H1 (cell line): Measurements from ENCODE around the gene DENND10. TPM values are rescaled to one million over a fixed set of nuclear protein-coding genes. Genes with fewer than 3 reads are reported as not detected.

Source experiments
- CTCF ChIA-PET: fragments of 300-600 bp; sonication (Branson Sonifier 250); formaldehyde crosslinking; loops from one replicate; lab custom pipeline; 2021; ENCODE audit not compliant: partially characterized antibody; lab: Charles Lee
- POLR2A ChIA-PET: fragments of 300-600 bp; sonication (Branson Sonifier 250); formaldehyde crosslinking; loops from one replicate; lab custom pipeline; 2021; ENCODE audit warnings: inconsistent platforms; ENCODE audit not compliant: partially characterized antibody; lab: Charles Lee
- DNase-seq, 2 experiments: peaks; one replicate each; pipeline versions ENCODE4 v3.0.0 to v3.0.0-alpha.2; 2010 to 2022; ENCODE audit warnings: low spot score in 2 of 2, low read depth in 1 of 2, mixed read lengths in 1 of 2
- FAIRE-seq: peaks from 2 replicates; lab custom pipeline; 2011; peaks lifted over from hg19 to GRCh38; lab: Jason Lieb, UNC
- H2AFZ ChIP-seq: 2 replicates; pipeline ENCODE4 v1.8.1; 2012; ENCODE audit warnings: low read length, inconsistent platforms
- H2AK5ac ChIP-seq: 2 replicates; pipeline ENCODE4 v1.6.1; 2013; ENCODE audit warnings: low read depth, low read length
- H2BK120ac ChIP-seq: replicated peaks from 2 replicates; pipeline ENCODE3; 2013; ENCODE audit warnings: low read depth, low read length, inconsistent platforms
- H2BK12ac ChIP-seq: 2 replicates; pipeline ENCODE4 v1.6.1; 2013; ENCODE audit warnings: low read depth, low read length
- H2BK15ac ChIP-seq: 2 replicates; pipeline ENCODE4 v1.6.1; 2013; ENCODE audit warnings: low read length
- H2BK20ac ChIP-seq: 2 replicates; pipeline ENCODE4 v1.6.1; 2013; ENCODE audit warnings: low read length
- H2BK5ac ChIP-seq: 2 replicates; pipeline ENCODE4 v1.6.1; 2013; ENCODE audit warnings: low read depth, low read length
- H3K14ac ChIP-seq: 2 replicates; pipeline ENCODE4 v1.6.1; 2013; ENCODE audit warnings: inconsistent platforms; ENCODE audit not compliant: insufficient read length
- H3K18ac ChIP-seq: 2 replicates; pipeline ENCODE4 v1.6.1; 2013; ENCODE audit warnings: low read length; ENCODE audit errors: extremely low read depth
- H3K23ac ChIP-seq: 2 replicates; pipeline ENCODE4 v1.6.1; 2013; ENCODE audit warnings: inconsistent platforms; ENCODE audit not compliant: insufficient read length
- H3K23me2 ChIP-seq: 2 replicates; pipeline ENCODE4 v1.6.1; 2013; ENCODE audit warnings: low read depth, low read length
- H3K27ac ChIP-seq: 2 replicates; pipeline ENCODE4 v1.6.1; 2011; ENCODE audit warnings: low read depth, low read length, inconsistent platforms
- H3K27me3 ChIP-seq, 4 experiments: replicated peaks in 1 of 4; 1 replicate in 1 of 4; 2 replicates in 3 of 4; pipeline versions ENCODE4 v1.6.1 to v1.8.1; 2011 to 2013; ENCODE audit warnings: low read length in 3 of 4, mild to moderate bottlenecking in 3 of 4, inconsistent platforms in 2 of 4, mixed read lengths in 2 of 4, moderate library complexity in 1 of 4; ENCODE audit not compliant: control insufficient read depth in 3 of 4, insufficient read depth in 3 of 4; ENCODE audit errors: extremely low read depth in 1 of 4
- H3K36me3 ChIP-seq, 4 experiments: 2 replicates each; pipeline versions ENCODE4 v1.6.1 to v1.8.1; 2011 to 2013; ENCODE audit warnings: mild to moderate bottlenecking in 4 of 4, low read length in 3 of 4, moderate library complexity in 2 of 4, control low read depth in 1 of 4, inconsistent platforms in 1 of 4; ENCODE audit not compliant: insufficient read depth in 4 of 4, control insufficient read depth in 2 of 4
- H3K4ac ChIP-seq: replicated peaks from 2 replicates; pipeline ENCODE3; 2013; ENCODE audit warnings: low read length, low read depth, mixed read lengths, inconsistent platforms; ENCODE audit not compliant: insufficient read length
- H3K4me1 ChIP-seq, 4 experiments: replicated peaks in 1 of 4; 1 replicate in 1 of 4; 2 replicates in 3 of 4; pipeline versions ENCODE4 v1.6.1 to v1.8.1; 2011 to 2013; ENCODE audit warnings: low read length in 3 of 4, inconsistent platforms in 2 of 4, mixed read lengths in 1 of 4; ENCODE audit not compliant: insufficient read depth in 4 of 4, control insufficient read depth in 3 of 4
- H3K4me2 ChIP-seq, 2 experiments: 2 replicates each; pipeline versions ENCODE4 v1.6.1 to v1.8.1; 2011 to 2013; ENCODE audit warnings: low read depth in 2 of 2, low read length in 2 of 2, control low read depth in 1 of 2, inconsistent platforms in 1 of 2, mild to moderate bottlenecking in 1 of 2; ENCODE audit not compliant: insufficient read depth in 1 of 2
- H3K4me3 ChIP-seq, 4 experiments: fragments of 200-600, 300-600 bp in 1 of 4; sonication (generic), shearing (Covaris generic), sonication (Bioruptor Twin) in 1 of 4; 2 replicates each; pipeline versions ENCODE4 v1.5.1 to v1.8.1; 2011 to 2016; ENCODE audit warnings: low read length in 4 of 4, low read depth in 3 of 4, control low read depth in 2 of 4, inconsistent platforms in 2 of 4, mild to moderate bottlenecking in 2 of 4, mixed read lengths in 1 of 4, moderate library complexity in 1 of 4; ENCODE audit not compliant: insufficient read depth in 2 of 4; ENCODE audit errors: extremely low read depth in 1 of 4
- H3K56ac ChIP-seq: replicated peaks from 2 replicates; pipeline ENCODE3; 2013; ENCODE audit warnings: low read depth, mild to moderate bottlenecking, mixed read lengths, low read length, inconsistent platforms; ENCODE audit not compliant: insufficient read length
- H3K79me1 ChIP-seq: 2 replicates; pipeline ENCODE4 v1.6.1; 2013; ENCODE audit warnings: low read depth, low read length, control low read depth
- H3K79me2 ChIP-seq, 2 experiments: 2 replicates each; pipeline versions ENCODE4 v1.6.1 to v1.8.1; 2012 to 2013; ENCODE audit warnings: low read length in 2 of 2, mild to moderate bottlenecking in 2 of 2, inconsistent platforms in 1 of 2; ENCODE audit not compliant: insufficient read depth in 2 of 2, control insufficient read depth in 1 of 2
- H3K9ac ChIP-seq, 4 experiments: replicated peaks in 1 of 4; 1 replicate in 1 of 4; 2 replicates in 3 of 4; pipeline versions ENCODE4 v1.6.1 to v1.8.1; 2011 to 2013; ENCODE audit warnings: low read depth in 3 of 4, low read length in 3 of 4, control low read depth in 2 of 4, mild to moderate bottlenecking in 2 of 4, moderate library complexity in 2 of 4, inconsistent platforms in 1 of 4; ENCODE audit errors: extremely low read depth in 1 of 4
- H3K9me3 ChIP-seq, 2 experiments: 2 replicates each; pipeline versions ENCODE4 v1.6.1 to v1.8.1; 2012 to 2013; ENCODE audit warnings: mild to moderate bottlenecking in 2 of 2, moderate library complexity in 2 of 2, control low read depth in 1 of 2, inconsistent platforms in 1 of 2, low read depth in 1 of 2, low read length in 1 of 2, mixed read lengths in 1 of 2; ENCODE audit not compliant: insufficient read depth in 2 of 2
- H4K20me1 ChIP-seq, 2 experiments: replicated peaks in 1 of 2; 2 replicates each; pipeline versions ENCODE3 to v1.8.1; 2011 to 2013; ENCODE audit warnings: inconsistent platforms in 2 of 2, low read length in 2 of 2, mild to moderate bottlenecking in 1 of 2; ENCODE audit not compliant: insufficient read depth in 2 of 2, control insufficient read depth in 1 of 2
- H4K5ac ChIP-seq: 2 replicates; pipeline ENCODE4 v1.6.1; 2013; ENCODE audit warnings: low read length, low read depth, mixed read lengths, inconsistent platforms; ENCODE audit not compliant: insufficient read length
- H4K8ac ChIP-seq: 2 replicates; pipeline ENCODE4 v1.8.0; 2013; ENCODE audit warnings: mild to moderate bottlenecking, moderate library complexity, low read length, inconsistent platforms; ENCODE audit not compliant: insufficient read depth; ENCODE audit errors: extremely low read depth
- H4K91ac ChIP-seq: replicated peaks from 2 replicates; pipeline ENCODE3; 2013; ENCODE audit warnings: low read length, mixed read lengths, inconsistent platforms; ENCODE audit not compliant: insufficient read length
- E2F6 ChIP-seq: IDR thresholded peaks from 2 replicates; pipeline ENCODE4 v1.6.1; 2012; ENCODE audit warnings: inconsistent platforms
- SUZ12 ChIP-seq: fragments of 200-600 bp; sonication (generic); IDR thresholded peaks from 2 replicates; pipeline ENCODE4 v1.6.1; 2012; ENCODE audit warnings: mild to moderate bottlenecking, inconsistent platforms, low read length, moderate library complexity, mixed read lengths
- YY1 ChIP-seq: IDR thresholded peaks from 2 replicates; pipeline ENCODE4 v1.6.1; 2011; ENCODE audit warnings: low read depth, mild to moderate bottlenecking, low read length
- WGBS, 2 experiments: shearing (Covaris generic) in 1 of 2; methylation state at CpG; one replicate each; pipeline versions ENCODE4 v1.1.6 to v1.1.7; 2013 to 2015; ENCODE audit warnings: low lambda C conversion rate in 2 of 2, mixed read lengths in 2 of 2, inconsistent platforms in 1 of 2, low coverage in 1 of 2, missing lambda C conversion rate in 1 of 2; ENCODE audit not compliant: insufficient replicate concordance in 2 of 2, insufficient coverage in 1 of 2, insufficient read length in 1 of 2; ENCODE audit errors: extremely low coverage in 1 of 2, missing lambda C conversion rate in 1 of 2; 5-methylcytosine and 5-hydroxymethylcytosine counted together
- polyA plus RNA-seq, 7 experiments: library from polyadenylated mRNA; depleted of rRNA in 3 of 7; stranded (reverse) in 5 of 7; unstranded in 2 of 7; fragments of >200 nt in 5 of 7; fragments of 200-250 nt in 2 of 7; gene quantifications; 1 replicate in 5 of 7; 2 replicates in 1 of 7; 4 replicates in 1 of 7; pipeline versions ENCODE4 v1.2.1 to v1.2.3, GENCODE V29; 2011 to 2013; ENCODE audit warnings: missing spikeins in 2 of 7, mixed read lengths in 2 of 7
- total RNA-seq: library from RNA; stranded (reverse); fragmentation: NEBNext Ultra II Directional; extraction: Animal tissue kit (Norgen Biotek cat#: 25700); gene quantifications from 2 replicates; pipeline ENCODE4 v1.2.1, GENCODE V29; 2021

DENND10 gene
- total and polyA plus RNA-seq, 2 of the 8 experiments (the other 6 are each of a cell fraction or from before 2014, with no cell fraction given) = 49.3 to 64.4 TPM

DNA sequence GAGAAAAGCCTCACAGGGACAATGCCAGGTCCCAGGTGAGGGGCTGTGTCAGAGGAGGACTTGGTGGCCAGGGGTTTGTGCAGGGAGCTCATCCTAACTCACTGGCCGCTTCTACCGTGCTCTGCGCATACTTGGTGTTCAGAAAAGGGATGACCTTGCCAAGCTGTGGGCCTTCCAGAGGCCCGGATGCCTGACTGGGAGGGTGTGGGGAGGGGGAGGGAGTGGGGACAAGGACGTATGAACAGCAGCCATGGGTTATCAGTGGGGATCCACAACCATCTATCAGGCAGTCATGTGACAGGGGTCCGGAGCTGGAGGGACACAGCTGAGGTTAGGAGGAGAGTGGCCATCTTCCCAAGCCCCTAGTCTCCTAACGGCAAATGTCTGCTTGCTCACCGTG, 55.4 kb downstream of the DENND10 start:
- Histone ChIP-seq H3K27ac (no peak overlapping the region), H3K4me2 (no peak overlapping the region), H3K23ac (no peak overlapping the region), H3K79me1 (no peaks in the 10 kb centered on the region), H4K91ac (no peak overlapping the region), H3K9ac (no peak overlapping the region), H2BK20ac (no peak overlapping the region), H2BK12ac (no peak overlapping the region), H3K36me3 (peaks cover 0 to 13% (median 5%) of the 10 kb centered on the region in 4 experiments; a peak in 4 of 8 replicates), H3K79me2 (no peaks in the 10 kb centered on the region), H3K4me1 (no peaks in the 10 kb centered on the region), H3K4ac (no peak overlapping the region), H3K14ac (no peak overlapping the region), H3K9me3 (no peaks in the 10 kb centered on the region; a peak in 1 of 4 replicates), H2AK5ac (no peak overlapping the region), H4K20me1 (peaks cover 0 to 3% of the 10 kb centered on the region in 2 experiments), H4K8ac (no peak overlapping the region), H2BK15ac (no peak overlapping the region), H3K56ac (no peak overlapping the region), H2AFZ (no peak overlapping the region), H3K23me2 (no peaks in the 10 kb centered on the region), H4K5ac (no peak overlapping the region), H3K27me3 (no peaks in the 10 kb centered on the region), H3K4me3 (no peak overlapping the region), H3K18ac (no peak overlapping the region), H2BK5ac (no peak overlapping the region), H2BK120ac (no peak overlapping the region)
- CTCF ChIA-PET = interaction anchor here (0.7 to 2.7 kb wide), 4 partner anchors 19 to 40 kb away, joined by 3 to 15 read pairs (median 4); no protein-coding TSS in a partner anchor
- 82% methylated on average over 8 of the region's 8 CpGs; no CpG with 5 or more reads in 1 of the 2 experiments for WGBS, 2 experiments
- FAIRE-seq (no peak), DNase-seq (no peak)
- POLR2A ChIA-PET = interaction anchor here (2.2 kb wide), 1 partner anchor 14 kb away, joined by 8 read pairs; no protein-coding TSS in a partner anchor
- TF ChIP-seq SUZ12 (no peak), E2F6 (no peak), YY1 (no peak)
